HCT116 (cell line): ENCODE results near the gene FMN1.

ENCODE experiments used
- CBX3 ChIP-seq: IDR thresholded peaks from 2 replicates; pipeline ENCODE4 v1.6.1; 2012; ENCODE audit warnings: low read depth
- EZH2phosphoT487 ChIP-seq: fragments of 200-600 bp; IDR thresholded peaks from 2 replicates; pipeline ENCODE4 v1.6.1; 2018; ENCODE audit warnings: antibody characterized with exemption, borderline replicate concordance
- POLR2A ChIP-seq: IDR thresholded peaks from 2 replicates; pipeline ENCODE4 v1.7.0; 2011; ENCODE audit warnings: borderline replicate concordance; ENCODE audit not compliant: insufficient read depth, insufficient read length; ENCODE audit errors: extremely low read depth
- ZBTB33 ChIP-seq: IDR thresholded peaks from 2 replicates; pipeline ENCODE4 v1.6.1; 2011; ENCODE audit warnings: mild to moderate bottlenecking, low read length, moderate library complexity; ENCODE audit not compliant: insufficient replicate concordance; ENCODE audit errors: extremely low read depth
- TF ChIP-seq, protein P1 (sequence below), 3 experiments: fragments of 200-600 bp in 1 of 3; sonication (generic) in 1 of 3; IDR thresholded peaks in 2 of 3; conservative IDR thresholded peaks in 1 of 3; 2 replicates each; pipeline ENCODE4 v1.5.1; 2012 to 2017; ENCODE audit warnings: low read depth in 2 of 3, low read length in 2 of 3, antibody characterized with exemption in 1 of 3, borderline replicate concordance in 1 of 3, control low read depth in 1 of 3, mild to moderate bottlenecking in 1 of 3, mixed read lengths in 1 of 3, mixed run types in 1 of 3, moderate library complexity in 1 of 3; ENCODE audit not compliant: insufficient read depth in 1 of 3
- TF ChIP-seq, protein P2 (sequence below): IDR thresholded peaks from 2 replicates; pipeline ENCODE4 v1.6.1; 2012

DNA sequence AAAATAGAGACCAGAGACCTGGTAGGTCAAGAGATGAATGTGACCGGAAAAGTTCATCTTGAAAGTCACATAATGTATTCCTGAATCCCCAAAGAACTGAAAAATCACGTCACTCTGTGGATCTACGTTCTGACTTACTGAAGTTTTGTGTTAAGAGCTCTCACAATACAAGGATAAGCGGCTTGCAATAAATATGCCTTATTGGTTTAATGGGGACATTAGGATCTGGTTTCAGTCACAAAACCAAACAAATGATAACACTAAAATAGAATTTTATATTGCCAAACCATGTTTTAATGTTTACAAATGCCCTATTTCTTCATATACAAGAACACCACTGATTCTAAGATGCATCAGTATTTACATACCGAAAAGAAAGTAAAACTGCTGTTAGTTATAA is 164.2 kb downstream of the FMN1 start:
- TF ChIP-seq, protein P1, sequence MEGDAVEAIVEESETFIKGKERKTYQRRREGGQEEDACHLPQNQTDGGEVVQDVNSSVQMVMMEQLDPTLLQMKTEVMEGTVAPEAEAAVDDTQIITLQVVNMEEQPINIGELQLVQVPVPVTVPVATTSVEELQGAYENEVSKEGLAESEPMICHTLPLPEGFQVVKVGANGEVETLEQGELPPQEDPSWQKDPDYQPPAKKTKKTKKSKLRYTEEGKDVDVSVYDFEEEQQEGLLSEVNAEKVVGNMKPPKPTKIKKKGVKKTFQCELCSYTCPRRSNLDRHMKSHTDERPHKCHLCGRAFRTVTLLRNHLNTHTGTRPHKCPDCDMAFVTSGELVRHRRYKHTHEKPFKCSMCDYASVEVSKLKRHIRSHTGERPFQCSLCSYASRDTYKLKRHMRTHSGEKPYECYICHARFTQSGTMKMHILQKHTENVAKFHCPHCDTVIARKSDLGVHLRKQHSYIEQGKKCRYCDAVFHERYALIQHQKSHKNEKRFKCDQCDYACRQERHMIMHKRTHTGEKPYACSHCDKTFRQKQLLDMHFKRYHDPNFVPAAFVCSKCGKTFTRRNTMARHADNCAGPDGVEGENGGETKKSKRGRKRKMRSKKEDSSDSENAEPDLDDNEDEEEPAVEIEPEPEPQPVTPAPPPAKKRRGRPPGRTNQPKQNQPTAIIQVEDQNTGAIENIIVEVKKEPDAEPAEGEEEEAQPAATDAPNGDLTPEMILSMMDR (IDR thresholded peaks at IDR 0.05 in 2 of 3, conservative IDR thresholded peaks at IDR 0.05 in 1 of 3; ENCODE audit: borderline replicate concordance in 1 of 3, insufficient read depth in 1 of 3, low read depth in 2 of 3, low read length in 2 of 3) = no peak
- TF ChIP-seq EZH2phosphoT487 (no peak), CBX3 (no peak), ZBTB33 (no peak), POLR2A (no peak)
- TF ChIP-seq, protein P2, sequence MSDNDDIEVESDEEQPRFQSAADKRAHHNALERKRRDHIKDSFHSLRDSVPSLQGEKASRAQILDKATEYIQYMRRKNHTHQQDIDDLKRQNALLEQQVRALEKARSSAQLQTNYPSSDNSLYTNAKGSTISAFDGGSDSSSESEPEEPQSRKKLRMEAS = no peak
